Common myeloid progenitor, CD34-positive (primary cell): ENCODE measurements around the gene KIF16B.

Experiments
- CTCF ChIA-PET: fragments of 350-600 bp; sonication (Branson Sonifier 250); formaldehyde crosslinking; loops from one replicate; lab custom pipeline; 2021; ENCODE audit warnings: antibody characterized with exemption; lab: Charles Lee
- POLR2A ChIA-PET: fragments of 350-600 bp; sonication (Branson Sonifier 250); formaldehyde crosslinking; loops from one replicate; lab custom pipeline; 2021; ENCODE audit warnings: antibody characterized with exemption; lab: Charles Lee
- DNase-seq, 3 donors: peaks; one replicate each; pipeline versions ENCODE4 v3.0.0 to v3.0.0-alpha.2; 2013
- H3K27ac ChIP-seq, 2 experiments: 1 replicate in 1 of 2; 2 replicates in 1 of 2; pipeline ENCODE4 v1.7.0; 2013; ENCODE audit warnings: inconsistent platforms in 2 of 2, low read length in 2 of 2, mild to moderate bottlenecking in 2 of 2, low read depth in 1 of 2, moderate library complexity in 1 of 2; ENCODE audit not compliant: severe bottlenecking in 2 of 2, insufficient read depth in 1 of 2, poor library complexity in 1 of 2
- H3K27me3 ChIP-seq, 5 experiments: replicated peaks in 2 of 5; 1 replicate in 3 of 5; 2 replicates in 2 of 5; pipeline versions ENCODE4 v1.6.1 to v1.7.0; 2013; ENCODE audit warnings: low read length in 4 of 5, mild to moderate bottlenecking in 2 of 5, moderate library complexity in 2 of 5, inconsistent platforms in 1 of 5; ENCODE audit not compliant: insufficient read depth in 5 of 5, control insufficient read depth in 4 of 5
- H3K36me3 ChIP-seq, 4 experiments: 1 replicate in 2 of 4; 2 replicates in 2 of 4; pipeline versions ENCODE4 v1.6.1 to v1.7.0; 2013; ENCODE audit warnings: low read length in 3 of 4, control low read depth in 1 of 4, mild to moderate bottlenecking in 1 of 4; ENCODE audit not compliant: control insufficient read depth in 4 of 4, insufficient read depth in 4 of 4
- H3K4me1 ChIP-seq, 4 experiments: 1 replicate in 3 of 4; 2 replicates in 1 of 4; pipeline versions ENCODE4 v1.6.1 to v1.7.1; 2013; ENCODE audit warnings: low read length in 3 of 4, mild to moderate bottlenecking in 3 of 4, control low read depth in 1 of 4, inconsistent platforms in 1 of 4, moderate library complexity in 1 of 4; ENCODE audit not compliant: control insufficient read depth in 4 of 4, insufficient read depth in 4 of 4; ENCODE audit errors: control extremely low read depth in 1 of 4
- H3K4me3 ChIP-seq, 7 experiments: 1 replicate in 4 of 7; 2 replicates in 3 of 7; pipeline versions ENCODE4 v1.5.1 to v1.7.0; 2013; ENCODE audit warnings: mild to moderate bottlenecking in 7 of 7, low read length in 6 of 7, moderate library complexity in 6 of 7, inconsistent platforms in 2 of 7, low read depth in 2 of 7, control low read depth in 1 of 7; ENCODE audit not compliant: insufficient read depth in 4 of 7, control insufficient read depth in 1 of 7; ENCODE audit errors: extremely low read depth in 1 of 7
- H3K9me3 ChIP-seq, 5 experiments: 1 replicate in 4 of 5; 2 replicates in 1 of 5; pipeline versions ENCODE4 v1.6.1 to v1.7.1; 2013; ENCODE audit warnings: low read length in 4 of 5, mild to moderate bottlenecking in 2 of 5, inconsistent platforms in 1 of 5, low read depth in 1 of 5, moderate library complexity in 1 of 5; ENCODE audit not compliant: control insufficient read depth in 4 of 5, insufficient read depth in 2 of 5; ENCODE audit errors: control extremely low read depth in 1 of 5
- WGBS: methylation state at CpG from one replicate; pipeline ENCODE4 v1.1.5; 2013; ENCODE audit not compliant: insufficient coverage; 5-methylcytosine and 5-hydroxymethylcytosine counted together

Gene KIF16B

DNA sequence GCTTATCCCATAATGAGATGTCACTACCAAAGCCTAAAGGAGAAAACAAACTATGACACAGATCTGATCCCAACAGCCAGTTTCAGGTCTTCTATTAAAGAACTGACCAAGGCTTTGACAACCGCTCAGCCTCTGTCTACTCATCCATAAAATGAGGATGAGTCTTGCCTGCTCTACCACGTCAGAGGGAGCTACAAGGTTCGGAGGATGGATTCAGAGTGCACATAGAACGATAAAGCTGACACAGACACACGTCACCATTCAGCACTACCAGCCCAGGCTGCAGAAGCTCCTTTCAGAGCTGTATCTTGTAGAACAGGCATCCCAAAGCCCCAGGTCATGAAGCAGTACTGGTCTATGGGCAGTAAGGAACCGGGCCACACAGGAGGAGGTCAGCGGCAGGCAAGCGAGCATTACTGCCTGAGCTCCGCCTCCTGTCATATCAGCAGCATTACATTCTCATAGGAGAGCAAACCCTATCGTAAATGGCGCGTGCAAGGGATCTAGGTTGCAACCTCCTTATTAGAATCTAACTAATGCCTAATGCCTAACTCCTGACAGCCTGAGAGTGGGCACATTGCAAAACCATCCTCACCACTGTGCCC lies 25.1 kb downstream of the KIF16B start:
- H3K4me3 ChIP-seq = no peak overlapping the region
- DNase-seq = no peak
- ChIA-PET POLR2A (no interaction called here), CTCF (no interaction called here)
- H3K27me3 ChIP-seq = no peaks in the 10 kb centered on the region
- H3K9me3 ChIP-seq = no peaks in the 10 kb centered on the region
- peaks cover 0 to 9% (median 1%) of the 10 kb centered on the region in 4 experiments for H3K4me1 ChIP-seq
- WGBS = over 99% methylated on average over 12 of the region's 12 CpGs
- no peaks in the 10 kb centered on the region for H3K36me3 ChIP-seq
- H3K27ac ChIP-seq = no peak overlapping the region

DNA sequence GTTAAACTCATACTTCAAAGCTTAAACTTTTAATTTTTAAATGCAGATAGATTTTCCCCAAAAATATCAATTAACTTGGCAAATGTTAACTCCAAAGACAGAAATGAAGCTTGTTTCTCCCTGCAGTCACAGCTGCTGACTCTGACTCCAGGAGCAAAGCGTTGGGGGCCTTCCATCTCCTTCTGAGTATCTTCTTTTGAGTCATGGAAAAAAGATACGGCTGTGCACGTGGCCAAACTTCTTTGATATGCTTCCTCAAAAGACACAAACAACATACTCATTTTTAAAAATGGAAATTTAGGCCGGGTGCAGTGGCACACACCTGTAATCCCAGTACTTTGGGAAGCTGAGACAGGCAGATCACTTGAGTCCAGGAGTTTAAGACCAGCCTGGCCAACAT lies 28.3 kb downstream of the KIF16B start:
- WGBS = 100% methylated on average over 3 of the region's 4 CpGs
- ChIA-PET CTCF (no interaction called here), POLR2A (interaction anchor here (0.6 kb wide), 1 partner anchor 40 kb away, joined by 3 read pairs; no protein-coding TSS in a partner anchor)
- Histone ChIP-seq H3K36me3 (no peaks in the 10 kb centered on the region), H3K27ac (no peak overlapping the region), H3K4me3 (no peak overlapping the region), H3K27me3 (no peaks in the 10 kb centered on the region), H3K4me1 (no peaks in the 10 kb centered on the region), H3K9me3 (no peaks in the 10 kb centered on the region)
- no peak for DNase-seq

DNA sequence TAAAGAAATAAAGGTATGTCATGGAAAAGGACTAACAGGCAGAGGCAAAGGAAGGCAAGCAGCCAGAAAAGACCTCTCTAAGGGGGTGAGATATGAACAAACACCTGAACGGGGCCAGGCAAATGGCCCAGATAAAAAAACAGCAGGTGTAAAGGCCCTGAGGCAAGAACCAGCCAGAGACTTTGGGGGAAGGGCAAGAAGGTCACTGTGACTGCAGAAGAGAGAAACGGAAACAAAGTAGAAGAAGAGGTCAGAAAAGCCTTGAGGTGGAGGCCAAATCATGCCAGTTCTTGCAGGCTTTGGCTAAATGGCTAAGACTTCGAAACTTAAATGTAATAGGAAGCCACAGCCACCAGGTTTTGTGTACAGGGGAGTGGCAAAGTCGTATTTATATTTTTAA lies 30.8 kb downstream of the KIF16B start:
- no peaks in the 10 kb centered on the region for H3K36me3 ChIP-seq
- no peak for DNase-seq
- H3K27ac ChIP-seq = no peak overlapping the region
- 100% methylated on average over 3 of the region's 4 CpGs for WGBS
- no peaks in the 10 kb centered on the region for H3K27me3 ChIP-seq
- ChIA-PET POLR2A (no interaction called here), CTCF (interaction anchor here (0.8 kb wide), 1 partner anchor 9 kb away, joined by 3 read pairs; no protein-coding TSS in a partner anchor)
- H3K4me1 ChIP-seq = peaks cover 0 to under 1% (median under 1%) of the 10 kb centered on the region in 4 experiments
- H3K4me3 ChIP-seq = no peak overlapping the region
- no peaks in the 10 kb centered on the region for H3K9me3 ChIP-seq

DNA sequence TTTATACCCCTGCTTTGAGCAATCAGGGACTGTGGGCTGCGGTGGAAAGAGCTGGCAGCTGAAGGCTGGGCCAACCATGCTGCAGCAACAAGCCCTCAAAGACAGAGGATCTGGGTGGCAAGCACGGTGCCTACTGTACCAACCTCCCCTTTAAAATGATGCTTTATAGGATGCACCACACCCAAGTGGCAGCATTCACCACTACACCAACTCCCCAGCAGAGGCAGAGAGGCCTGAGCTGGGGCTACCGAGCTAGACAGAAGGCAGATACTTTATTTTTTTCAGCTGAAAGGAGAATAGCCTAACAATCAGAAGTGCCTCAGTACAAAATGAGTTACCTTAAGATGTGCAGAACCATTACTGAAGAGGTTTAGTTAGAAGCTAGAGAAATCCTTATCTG lies 31.4 kb downstream of the KIF16B start:
- Histone ChIP-seq H3K4me1 (peaks cover 0 to 5% (median 2%) of the 10 kb centered on the region in 4 experiments), H3K9me3 (no peaks in the 10 kb centered on the region), H3K27me3 (no peaks in the 10 kb centered on the region), H3K36me3 (no peaks in the 10 kb centered on the region), H3K27ac (no peak overlapping the region), H3K4me3 (no peak overlapping the region)
- 100% methylated on average over 2 of the region's 3 CpGs for WGBS
- DNase-seq = no peak
- ChIA-PET CTCF (interaction anchor here (0.8 kb wide), 1 partner anchor 10 kb away, joined by 3 read pairs; no protein-coding TSS in a partner anchor), POLR2A (no interaction called here)

DNA sequence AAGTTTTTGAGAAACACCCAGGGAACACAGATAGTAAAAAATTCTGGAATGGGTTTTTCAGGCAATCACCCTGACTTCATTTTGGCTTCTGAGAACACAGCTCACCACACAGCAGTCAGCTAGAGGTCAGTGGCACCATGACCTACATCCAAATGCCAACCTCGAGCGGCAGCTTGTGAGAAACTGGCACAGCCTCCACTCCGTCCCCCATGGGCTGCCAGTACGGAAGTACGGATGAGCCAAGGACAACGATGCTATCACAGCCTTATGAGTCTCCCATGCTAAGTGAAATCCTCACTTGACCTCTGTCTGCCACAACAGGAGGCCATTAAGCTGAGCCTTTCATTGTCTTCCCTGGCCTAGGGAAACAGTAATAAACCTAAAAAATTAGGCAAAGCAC lies 32.0 kb downstream of the KIF16B start:
- H3K27me3 ChIP-seq = no peaks in the 10 kb centered on the region
- 98% methylated on average over 6 of the region's 6 CpGs for WGBS
- peaks cover 0 to 5% (median 2%) of the 10 kb centered on the region in 4 experiments for H3K4me1 ChIP-seq
- no peaks in the 10 kb centered on the region for H3K9me3 ChIP-seq
- H3K27ac ChIP-seq = no peak overlapping the region
- ChIA-PET POLR2A (no interaction called here), CTCF (no interaction called here)
- H3K4me3 ChIP-seq = no peak overlapping the region
- no peak for DNase-seq
- H3K36me3 ChIP-seq = no peaks in the 10 kb centered on the region

DNA sequence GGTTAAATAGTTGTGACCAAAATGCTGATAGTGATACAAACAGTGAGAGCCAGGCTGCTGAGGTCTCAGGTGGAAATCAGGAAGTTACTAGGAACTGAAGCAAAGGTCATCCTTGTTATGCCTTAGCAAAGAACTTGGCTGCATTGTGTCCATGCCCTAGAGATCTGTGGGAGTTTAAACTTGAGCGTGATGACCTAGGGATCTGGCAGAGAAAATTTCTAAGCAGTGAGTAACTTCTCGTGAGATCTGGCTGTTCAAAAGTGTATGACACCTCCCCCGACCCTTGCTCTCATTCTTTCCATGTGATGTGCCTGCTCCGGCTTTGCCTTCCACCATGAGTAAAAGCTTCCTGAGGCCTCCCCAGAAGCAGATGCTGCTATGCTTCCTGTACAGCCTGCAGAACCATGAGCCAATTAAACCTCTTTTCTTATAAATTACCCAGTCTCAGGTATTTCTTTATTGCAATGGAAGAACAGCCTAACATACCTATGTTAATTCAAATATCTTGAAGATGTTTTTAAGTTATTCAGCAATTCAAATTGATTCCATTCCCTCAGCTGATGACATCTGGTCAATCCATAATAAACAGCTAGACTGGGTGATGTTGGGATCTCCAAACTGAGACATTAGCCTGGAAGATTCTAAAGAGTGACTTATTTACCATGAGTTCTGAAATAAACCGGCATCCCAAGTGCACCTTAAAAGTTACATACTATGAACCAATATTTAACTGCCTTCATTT lies 33.8 kb downstream of the KIF16B start:
- DNase-seq = no peak
- Histone ChIP-seq H3K27me3 (no peaks in the 10 kb centered on the region), H3K27ac (no peak overlapping the region), H3K36me3 (no peaks in the 10 kb centered on the region), H3K4me3 (no peak overlapping the region), H3K4me1 (peaks cover 0 to 5% (median 2%) of the 10 kb centered on the region in 4 experiments), H3K9me3 (no peaks in the 10 kb centered on the region)
- POLR2A ChIA-PET = no interaction called here
- WGBS = 93% methylated on average over 3 of the region's 5 CpGs
- CTCF ChIA-PET = interaction anchor here (0.6 kb wide), 1 partner anchor 16 kb away, joined by 3 read pairs; no protein-coding TSS in a partner anchor

DNA sequence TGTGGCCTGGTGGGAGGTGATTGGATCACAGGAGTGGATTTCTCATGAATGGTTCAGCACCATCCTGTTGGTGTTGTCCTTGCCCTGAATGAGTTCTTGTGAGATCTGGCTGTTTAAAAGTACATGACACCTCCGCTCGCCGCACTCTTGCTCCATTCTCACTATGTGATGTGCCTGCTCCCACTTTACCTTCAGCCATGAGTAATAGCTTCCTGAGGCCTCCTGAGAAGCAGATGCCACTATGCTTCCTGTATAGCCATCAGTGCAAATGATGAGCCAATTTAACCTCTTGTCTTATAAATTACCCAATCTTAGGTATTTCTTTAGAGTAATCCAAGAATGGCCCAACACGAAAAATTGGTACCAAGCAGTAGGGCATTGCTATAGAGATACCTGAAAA lies 34.5 kb downstream of the KIF16B start:
- no peaks in the 10 kb centered on the region for H3K27me3 ChIP-seq
- H3K9me3 ChIP-seq = no peaks in the 10 kb centered on the region
- CTCF ChIA-PET = no interaction called here
- H3K36me3 ChIP-seq = no peaks in the 10 kb centered on the region
- DNase-seq = no peak
- H3K27ac ChIP-seq = no peak overlapping the region
- POLR2A ChIA-PET = no interaction called here
- peaks cover 0 to 5% (median 2%) of the 10 kb centered on the region in 4 experiments for H3K4me1 ChIP-seq
- H3K4me3 ChIP-seq = no peak overlapping the region
- 100% methylated on average over 4 of the region's 4 CpGs for WGBS
